Limb (tissue), 2 donors: Measurements from ENCODE around the gene WASF1.
"Not testable (repeated sequence)": the region's sequence is repeated elsewhere in the genome, so short reads cannot be mapped to it uniquely, and the experiment has no call there.

ENCODE experiments used
- DNase-seq, 2 donors: peaks; one replicate each; pipeline ENCODE4 v3.0.0-alpha.2; 2016; ENCODE audit errors: extremely low spot score in 2 of 2

Gene WASF1

DNA sequence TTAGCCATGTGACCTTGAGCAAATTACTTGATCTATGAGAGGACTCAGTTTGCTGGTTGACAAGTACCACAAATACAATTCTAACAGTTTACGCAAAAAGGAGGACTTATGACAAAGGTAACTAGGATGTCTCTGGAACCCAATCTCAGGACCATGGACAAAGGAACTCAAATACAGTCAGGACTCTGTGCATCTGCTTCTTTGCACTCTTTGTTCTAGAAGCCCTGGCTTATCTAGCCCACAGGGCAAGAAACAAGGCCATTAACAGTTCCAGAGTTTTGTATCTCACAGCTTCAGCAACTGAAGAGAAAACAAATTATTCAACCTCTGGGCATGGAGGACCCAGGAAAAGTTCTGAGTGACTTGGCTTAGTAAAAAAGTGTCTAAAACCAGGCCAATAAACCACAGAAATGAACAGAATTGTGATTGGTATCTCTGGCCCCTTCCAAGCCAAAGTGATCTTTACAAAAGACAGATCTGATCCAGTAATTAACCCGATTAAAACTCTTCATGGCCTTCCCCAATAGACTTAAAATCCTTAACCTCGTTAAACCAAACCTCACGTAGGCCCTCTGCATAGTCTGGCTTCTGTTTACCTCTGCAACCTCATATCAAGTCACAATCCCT, 5.9 kb downstream of the WASF1 start:
- no peak for DNase-seq

DNA sequence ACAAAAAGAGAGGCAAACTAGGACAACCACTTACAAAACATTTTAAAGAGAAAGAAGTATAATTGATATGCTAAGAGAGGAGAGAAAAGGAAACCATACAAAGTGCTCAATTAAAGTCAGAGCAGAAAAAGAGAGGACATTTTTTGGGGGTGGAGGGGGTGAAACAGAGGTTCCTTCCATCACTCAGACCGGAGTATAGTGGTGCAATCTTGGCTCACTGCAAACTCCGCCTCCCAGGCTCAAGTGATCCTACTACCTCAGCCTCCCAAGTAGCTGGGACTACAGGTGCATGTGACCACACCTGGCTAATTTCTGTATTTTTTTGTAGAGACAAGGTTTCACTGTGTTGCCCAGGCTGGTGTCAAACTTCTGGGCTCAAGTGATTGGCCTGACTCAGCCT, 9.4 kb downstream of the WASF1 start:
- DNase-seq, result no peak

GRCh38 chr6:110158479-110158878, 21.0 kb downstream of the WASF1 start:
- DNase-seq, result no peak

GRCh38 chr6:110147870-110148269, 31.6 kb downstream of the WASF1 start:
- no peak for DNase-seq

DNA sequence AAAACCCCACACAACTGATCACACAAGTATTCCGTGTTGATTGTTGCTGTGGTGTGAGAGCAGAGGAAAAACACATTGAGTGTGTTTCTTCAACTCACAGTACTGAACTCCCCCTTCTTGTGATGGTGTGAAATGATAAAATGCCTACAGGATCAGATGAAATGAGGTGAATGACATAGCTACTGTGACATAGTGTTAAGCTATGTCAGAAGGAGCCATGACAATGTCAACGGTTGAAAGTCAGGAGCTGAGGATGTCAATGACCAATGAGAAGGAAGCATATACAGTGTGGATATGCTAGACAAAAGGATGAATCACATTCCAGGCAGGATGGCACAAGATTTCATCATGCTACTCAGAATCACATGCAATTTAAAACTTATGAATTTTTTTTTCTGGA, 38.8 kb downstream of the WASF1 start:
- DNase-seq, result no peak

- no peak for DNase-seq
Measured at GRCh38 chr6:110139052-110139451, 40.4 kb downstream of the WASF1 start.

GRCh38 chr6:110137924-110138887, 41.3 kb downstream of the WASF1 start:
- no peak for DNase-seq

GRCh38 chr6:110130362-110130761, 49.1 kb downstream of the WASF1 start:
- DNase-seq, result no peak

DNA sequence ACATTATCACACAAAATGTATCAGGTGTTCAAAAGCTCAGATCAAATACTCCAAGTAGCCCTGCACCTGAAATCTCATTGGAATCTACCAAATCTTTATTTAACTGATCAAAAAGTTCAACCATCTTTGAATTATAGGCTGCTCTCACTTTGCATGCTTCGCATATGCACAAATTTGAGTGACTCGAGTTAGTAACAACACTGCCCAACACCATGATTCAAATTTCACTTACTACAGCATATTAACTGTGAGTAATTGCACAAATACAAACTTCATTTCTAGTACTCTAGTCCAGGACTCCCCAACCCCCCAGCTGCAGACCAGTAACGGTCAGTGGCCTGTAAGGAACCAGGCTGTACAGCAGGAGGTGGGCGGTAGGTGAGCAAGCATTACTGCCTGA, 51.1 kb downstream of the WASF1 start:
- DNase-seq, result no peak

DNA sequence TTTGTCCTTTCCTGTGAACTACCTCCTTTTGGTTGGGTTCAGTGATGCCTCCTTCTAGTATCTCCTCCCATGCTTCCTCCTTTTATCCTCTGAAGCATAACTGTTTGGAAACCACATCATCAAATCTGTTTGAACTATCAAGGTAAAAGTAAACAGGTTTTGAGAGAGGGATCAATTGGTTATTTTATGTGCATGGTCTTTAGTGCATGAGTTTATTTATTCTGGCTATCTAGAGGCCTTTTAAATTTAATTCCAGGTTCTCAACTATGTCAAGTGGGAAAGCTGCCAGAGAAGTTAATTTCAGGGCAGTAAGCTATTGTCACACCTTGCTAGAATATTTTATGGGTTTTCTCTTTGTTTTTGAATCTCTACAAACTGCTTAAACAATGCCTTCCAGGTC, 54.1 kb downstream of the WASF1 start:
- no peak for DNase-seq

- DNase-seq, result not testable (repeated sequence)
Measured at GRCh38 chr6:110121655-110122054, 57.8 kb downstream of the WASF1 start.

DNA sequence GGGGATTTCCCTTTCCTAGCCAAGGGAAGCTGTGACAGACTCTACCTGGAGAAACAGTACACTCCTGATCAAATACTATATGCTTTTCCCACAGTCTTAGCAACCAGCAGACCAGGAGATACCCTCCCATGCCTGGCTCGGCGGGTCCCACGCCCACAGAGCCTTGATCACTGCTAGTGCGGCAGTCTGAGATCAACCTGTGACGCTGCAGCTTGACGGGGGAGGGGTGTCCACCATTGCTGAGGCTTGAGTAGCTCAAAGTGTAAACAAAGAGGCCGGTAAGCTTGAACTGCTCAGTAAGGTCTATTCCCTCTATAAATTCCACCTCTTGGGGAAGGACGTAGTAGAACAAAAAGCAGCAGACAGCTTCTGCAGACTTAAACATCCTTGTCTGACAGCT, 63.2 kb downstream of the WASF1 start:
- no peak for DNase-seq

DNA sequence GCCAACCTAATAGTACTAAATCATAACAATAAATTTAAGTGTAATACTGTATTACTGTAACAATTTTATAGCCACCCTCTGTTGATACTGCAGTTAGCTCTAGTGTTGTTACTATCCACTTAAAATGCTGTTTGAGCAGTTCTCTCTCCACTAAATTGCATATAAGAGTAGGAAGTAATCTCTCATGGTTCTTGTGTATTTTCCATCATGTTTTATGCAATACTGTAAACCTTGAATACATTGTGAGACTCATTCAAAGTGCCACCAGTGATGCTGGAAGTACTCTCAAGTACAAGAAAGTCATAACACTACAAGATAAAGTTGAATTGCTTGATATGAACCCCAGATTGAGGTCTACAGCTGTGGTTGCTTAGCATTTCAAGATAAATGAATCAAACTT, 65.5 kb downstream of the WASF1 start:
- DNase-seq, result no peak

DNA sequence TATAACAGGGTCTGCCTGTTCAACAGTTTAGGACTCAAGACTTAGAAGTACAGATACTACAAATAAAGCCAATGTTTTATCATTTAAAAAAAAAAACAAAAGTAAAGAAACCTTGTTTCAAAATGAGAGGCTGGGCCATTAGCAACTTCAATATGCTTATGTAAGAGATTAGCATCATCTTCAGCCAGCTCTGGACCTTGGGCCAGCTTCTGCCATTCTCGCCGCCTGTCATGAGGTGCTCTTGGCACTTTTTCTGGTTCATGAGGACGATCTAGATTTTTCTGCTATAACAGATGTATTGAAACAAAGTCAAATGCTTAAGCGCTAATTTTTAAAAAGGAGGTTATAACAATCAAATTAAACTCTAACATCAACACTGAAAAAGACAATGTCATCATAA, 74.2 kb downstream of the WASF1 start:
- no peak for DNase-seq

DNA sequence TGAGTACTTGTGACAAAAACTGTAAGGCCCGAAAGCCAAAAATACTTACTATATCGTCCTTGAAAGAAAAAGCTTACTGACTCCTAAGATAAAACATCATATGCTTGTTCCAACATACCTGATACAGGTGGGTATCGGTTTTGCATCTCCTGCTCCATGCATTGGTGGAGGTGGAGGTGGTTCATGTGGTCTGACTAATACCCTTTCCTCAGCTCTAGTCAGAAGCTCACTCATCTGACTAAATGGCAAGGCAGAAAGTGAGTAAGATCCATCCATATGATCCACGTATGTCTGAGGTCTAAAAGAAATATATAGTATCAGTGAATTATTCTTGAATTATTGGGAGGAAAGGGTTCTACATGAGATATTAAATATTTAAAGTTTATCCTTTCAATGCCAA, 76.2 kb downstream of the WASF1 start:
- DNase-seq, result no peak

GRCh38 chr6:110102411-110102810, 77.1 kb downstream of the WASF1 start:
- DNase-seq, result no peak

DNA sequence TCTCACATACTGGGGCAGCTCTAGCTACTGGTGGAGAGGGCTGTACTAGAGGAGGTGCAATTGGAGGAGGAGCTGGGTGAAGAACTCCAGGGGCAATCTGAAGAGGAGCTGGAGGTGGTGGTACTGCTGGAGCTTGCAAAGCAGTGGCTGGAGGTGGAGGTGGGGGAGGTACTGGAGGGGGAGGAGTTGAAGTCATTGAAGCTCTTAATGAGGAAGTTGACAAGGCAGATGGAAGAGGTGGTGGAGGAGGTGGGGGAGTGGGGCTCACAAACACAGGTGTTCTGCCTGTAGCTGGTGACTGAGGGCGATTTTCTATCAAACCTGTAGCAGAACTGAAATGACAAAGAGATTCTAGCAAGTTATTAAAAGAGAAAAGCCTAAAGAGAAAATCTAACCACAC, 77.6 kb downstream of the WASF1 start:
- no peak for DNase-seq

GRCh38 chr6:110098511-110099116, 80.9 kb downstream of the WASF1 start:
- DNase-seq, result no peak

DNA sequence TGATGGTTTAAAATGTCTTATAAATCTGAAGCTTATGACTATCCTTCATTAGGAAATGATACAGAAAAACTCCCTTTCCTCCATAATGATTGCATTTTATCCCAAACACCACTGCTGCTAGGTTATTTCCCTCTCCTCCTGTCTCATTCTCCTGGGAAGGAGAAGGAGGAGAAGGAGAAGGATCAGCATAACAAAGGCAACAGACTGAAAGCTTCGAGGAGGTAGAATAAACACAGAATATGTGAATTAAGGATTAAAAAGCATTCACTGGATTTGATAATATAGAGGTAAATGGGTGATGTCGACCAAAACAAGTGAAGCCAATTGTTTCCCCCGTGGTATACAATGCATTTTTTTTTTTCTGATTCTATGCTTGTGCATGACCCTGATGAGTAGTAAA, 82.0 kb downstream of the WASF1 start:
- no peak for DNase-seq

DNA sequence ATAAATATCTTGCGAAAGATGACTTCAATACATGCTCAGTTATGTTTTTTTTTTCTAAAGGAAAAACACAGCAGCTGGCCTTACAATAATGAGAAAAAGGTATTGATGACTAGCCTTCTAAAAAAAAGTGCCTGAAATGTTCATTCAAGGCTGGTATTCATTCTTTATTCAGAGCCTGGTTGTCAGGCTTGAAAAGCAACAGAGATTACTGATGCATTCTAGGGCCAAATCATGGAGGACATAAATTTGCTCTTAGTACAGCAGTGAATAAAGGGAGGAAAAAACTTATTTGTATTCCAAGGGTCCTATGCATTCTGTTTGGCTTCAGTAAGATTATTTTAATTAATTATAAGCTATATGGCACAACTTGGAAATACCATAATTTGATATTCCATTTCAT, 83.5 kb downstream of the WASF1 start:
- DNase-seq, result no peak

DNA sequence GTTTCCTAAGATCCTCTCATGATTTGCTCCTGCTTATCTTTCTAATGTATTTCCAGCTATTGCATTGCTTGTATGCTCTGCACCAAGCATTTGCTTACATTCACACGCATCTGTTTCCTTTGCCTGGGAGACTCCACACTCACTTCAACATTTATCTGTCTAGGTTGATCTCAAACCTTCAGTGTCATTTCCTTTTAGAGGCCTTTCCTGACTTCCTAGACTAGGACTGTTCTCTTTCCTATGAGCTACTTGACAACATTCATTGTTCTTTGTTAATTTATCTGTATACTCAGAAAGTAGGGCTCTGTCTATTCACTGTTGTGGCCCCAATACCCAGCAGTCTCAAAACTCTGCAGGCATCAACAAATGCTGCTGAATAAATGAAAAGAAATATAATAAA, 84.4 kb downstream of the WASF1 start:
- DNase-seq, result no peak

GRCh38 chr6:110093981-110094380, 85.5 kb downstream of the WASF1 start:
- no peak for DNase-seq

DNA sequence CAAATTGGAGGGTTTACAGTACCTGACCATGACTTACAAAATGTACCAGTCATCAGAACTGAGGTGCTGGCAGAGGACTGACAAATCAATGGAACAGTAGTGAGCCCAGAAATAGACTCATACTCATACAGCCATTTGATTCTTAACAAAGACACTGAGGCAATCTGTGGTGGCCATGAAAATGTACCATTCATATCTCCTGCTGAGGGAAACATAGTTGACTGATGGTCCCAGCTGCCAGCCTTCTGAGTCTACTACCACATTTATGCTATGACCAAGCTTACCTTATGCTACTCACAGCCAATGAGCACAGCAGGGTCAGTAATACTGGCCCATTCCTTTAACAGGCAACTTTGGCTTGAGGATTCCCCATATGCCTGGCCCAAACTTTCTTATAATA, 88.6 kb downstream of the WASF1 start:
- DNase-seq, result no peak
